ENCODE measurements around the gene DTD1.

The DTD1 gene

GRCh38 chr20:18715564-18715963 is 127.7 kb downstream of the DTD1 start:
- no peak for DNase-seq

- no peak for DNase-seq
Measured at GRCh38 chr20:18717062-18717461, 129.2 kb downstream of the DTD1 start.

- no peak for DNase-seq
Measured at GRCh38 chr20:18718129-18718528, 130.3 kb downstream of the DTD1 start.

- DNase-seq, result no peak
Measured at GRCh38 chr20:18719426-18719825, 131.6 kb downstream of the DTD1 start.

GRCh38 chr20:18721551-18722115 is 133.8 kb downstream of the DTD1 start:
- no peak for DNase-seq

GRCh38 chr20:18722371-18722770 is 134.5 kb downstream of the DTD1 start:
- no peak for DNase-seq

- no peak for DNase-seq
Measured at GRCh38 chr20:18724077-18724476, 136.2 kb downstream of the DTD1 start.

GRCh38 chr20:18724788-18725464 is 137.1 kb downstream of the DTD1 start:
- DNase-seq, result no peak

GRCh38 chr20:18727032-18727508 is 139.2 kb downstream of the DTD1 start:
- DNase-seq, result no peak

- DNase-seq, result no peak
Measured at GRCh38 chr20:18728165-18728869, 140.5 kb downstream of the DTD1 start.

- DNase-seq, result no peak
Measured at GRCh38 chr20:18728870-18729224, 141.0 kb downstream of the DTD1 start.

- no peak for DNase-seq
Measured at GRCh38 chr20:18729231-18729825, 141.5 kb downstream of the DTD1 start.

GRCh38 chr20:18731940-18732339 is 144.1 kb downstream of the DTD1 start:
- no peak for DNase-seq

- no peak for DNase-seq
Measured at GRCh38 chr20:18734525-18735189, 146.8 kb downstream of the DTD1 start.

- no peak for DNase-seq
Measured at GRCh38 chr20:18737140-18737539, 149.3 kb downstream of the DTD1 start.

- no peak for DNase-seq
Measured at GRCh38 chr20:18738055-18738454, 150.2 kb downstream of the DTD1 start.

- no peak for DNase-seq
Measured at GRCh38 chr20:18738888-18739287, 151.0 kb downstream of the DTD1 start.

- DNase-seq, result no peak
Measured at GRCh38 chr20:18739751-18740166, 151.9 kb downstream of the DTD1 start.

- no peak for DNase-seq
Measured at GRCh38 chr20:18740726-18741125, 152.9 kb downstream of the DTD1 start.

GRCh38 chr20:18742841-18743240 is 155.0 kb downstream of the DTD1 start:
- no peak for DNase-seq

- DNase-seq, result no peak
Measured at GRCh38 chr20:18743665-18744440, 156.0 kb downstream of the DTD1 start.

- no peak for DNase-seq
Measured at GRCh38 chr20:18747090-18747489, 159.2 kb downstream of the DTD1 start.

Measured in stimulated activated CD4-positive, alpha-beta T cell treated with anti-CD3 and anti-CD28 coated beads, Interleukin-1b, Interleukin-23, amount 100 ng/mL, for 48 hours (primary cell).